Activated naive CD4-positive, alpha-beta T cell treated with anti-CD3 and anti-CD28 coated beads, Interleukin-2, amount 50 U/mL, for 24 hours (primary cell): ENCODE results near the gene GDPD5.

Experiments used
- H3K27ac Mint-ChIP-seq: one replicate; pipeline ENCODE4 v1.8.0; 2021; ENCODE audit warnings: mild to moderate bottlenecking, mixed read lengths
- H3K27me3 Mint-ChIP-seq: one replicate; pipeline ENCODE4 v1.8.0; 2021; ENCODE audit warnings: mixed read lengths
- H3K36me3 Mint-ChIP-seq: one replicate; pipeline ENCODE4 v1.8.0; 2021; ENCODE audit warnings: mixed read lengths
- H3K4me1 Mint-ChIP-seq: one replicate; pipeline ENCODE4 v1.8.0; 2021; ENCODE audit warnings: mixed read lengths
- H3K4me3 Mint-ChIP-seq: one replicate; pipeline ENCODE4 v1.8.0; 2021; ENCODE audit warnings: mild to moderate bottlenecking, mixed read lengths
- H3K9me3 Mint-ChIP-seq: one replicate; pipeline ENCODE4 v1.8.0; 2021; ENCODE audit warnings: mixed read lengths

Gene GDPD5

GRCh38 chr11:75431533-75432525 lies 93.9 kb downstream of the GDPD5 start:
- Mint-ChIP-seq H3K27me3 (peaks cover 33% of the 10 kb centered on the region), H3K4me1 (peaks cover 21% of the 10 kb centered on the region), H3K36me3 (peaks cover 5% of the 10 kb centered on the region), H3K4me3 (peak overlapping the region; percentile 33), H3K9me3 (no peaks in the 10 kb centered on the region), H3K27ac (no peak overlapping the region)

DNA sequence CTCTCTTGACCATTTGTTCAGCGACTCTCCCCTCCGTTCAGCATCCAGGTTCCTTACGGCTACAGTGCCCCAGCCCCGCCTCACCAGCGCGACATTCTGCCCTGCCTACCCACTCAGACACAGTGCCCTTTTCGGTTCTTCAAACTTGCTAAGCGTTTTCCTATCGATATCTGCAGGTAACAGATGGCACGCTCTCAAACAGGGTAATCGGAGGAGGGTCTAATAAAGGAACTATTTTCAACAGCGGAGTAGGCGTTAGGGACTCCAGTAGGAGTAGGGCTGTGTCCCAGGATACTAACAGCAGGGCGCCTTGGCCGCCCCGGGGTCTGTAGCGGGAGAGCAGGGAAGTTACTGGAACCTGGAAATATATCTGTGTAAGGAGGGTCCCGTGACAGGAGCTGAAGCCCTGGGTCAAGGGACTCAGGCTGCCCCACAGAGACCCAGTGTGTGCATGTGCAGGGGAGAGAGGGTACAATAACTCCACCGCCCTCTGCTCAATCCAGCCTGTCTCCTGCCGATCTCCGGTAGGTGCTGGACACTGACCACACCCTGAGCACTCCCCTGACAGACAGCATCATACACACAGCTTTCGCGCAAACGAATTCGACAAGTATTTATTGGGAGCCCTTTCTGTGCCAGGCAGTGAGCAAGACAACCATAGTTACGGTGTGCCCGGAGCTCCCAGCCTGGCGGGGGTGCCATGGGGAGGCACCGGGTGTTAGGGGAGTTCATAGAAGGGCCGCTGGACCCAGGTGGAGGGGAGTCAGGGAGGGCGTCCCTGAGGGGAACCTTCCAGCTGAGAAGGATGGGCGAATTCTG lies 94.8 kb downstream of the GDPD5 start:
- peak overlapping the region; percentile 93 for H3K4me3 Mint-ChIP-seq
- H3K4me1 Mint-ChIP-seq = peaks cover 21% of the 10 kb centered on the region
- peaks cover 33% of the 10 kb centered on the region for H3K27me3 Mint-ChIP-seq
- H3K36me3 Mint-ChIP-seq = peaks cover 5% of the 10 kb centered on the region
- H3K27ac Mint-ChIP-seq = peak overlapping the region; percentile 92
- H3K9me3 Mint-ChIP-seq = no peaks in the 10 kb centered on the region

- Mint-ChIP-seq H3K27ac (peak overlapping the region; percentile 92), H3K9me3 (no peaks in the 10 kb centered on the region), H3K27me3 (peaks cover 33% of the 10 kb centered on the region), H3K4me3 (peak overlapping the region; percentile 93), H3K4me1 (peaks cover 21% of the 10 kb centered on the region), H3K36me3 (peaks cover 5% of the 10 kb centered on the region)
Observed at GRCh38 chr11:75429902-75430713, 95.6 kb downstream of the GDPD5 start.

DNA sequence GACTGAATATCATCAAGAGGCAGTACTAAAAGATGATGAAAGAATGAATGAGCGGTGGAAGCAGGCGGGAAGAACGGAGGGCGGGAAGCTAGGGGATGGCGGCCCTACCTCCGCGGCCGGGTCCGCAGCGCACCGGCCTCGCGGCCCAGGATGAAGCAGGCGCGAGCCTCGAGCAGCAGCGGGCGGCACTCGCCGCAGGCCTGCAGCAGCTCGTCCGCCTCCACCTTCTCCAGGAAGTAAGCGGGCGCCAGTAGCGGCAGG lies 96.2 kb downstream of the GDPD5 start:
- peak overlapping the region; percentile 83 for H3K4me3 Mint-ChIP-seq
- H3K36me3 Mint-ChIP-seq = peaks cover 5% of the 10 kb centered on the region
- peaks cover 33% of the 10 kb centered on the region for H3K27me3 Mint-ChIP-seq
- peaks cover 21% of the 10 kb centered on the region for H3K4me1 Mint-ChIP-seq
- no peaks in the 10 kb centered on the region for H3K9me3 Mint-ChIP-seq
- H3K27ac Mint-ChIP-seq = peak overlapping the region; percentile 77

GRCh38 chr11:75428989-75429640 lies 96.6 kb downstream of the GDPD5 start:
- H3K9me3 Mint-ChIP-seq = no peaks in the 10 kb centered on the region
- H3K27me3 Mint-ChIP-seq = peaks cover 32% of the 10 kb centered on the region
- H3K27ac Mint-ChIP-seq = peak overlapping the region; percentile 77
- peaks cover 5% of the 10 kb centered on the region for H3K36me3 Mint-ChIP-seq
- H3K4me1 Mint-ChIP-seq = peaks cover 21% of the 10 kb centered on the region
- peak overlapping the region; percentile 83 for H3K4me3 Mint-ChIP-seq

DNA sequence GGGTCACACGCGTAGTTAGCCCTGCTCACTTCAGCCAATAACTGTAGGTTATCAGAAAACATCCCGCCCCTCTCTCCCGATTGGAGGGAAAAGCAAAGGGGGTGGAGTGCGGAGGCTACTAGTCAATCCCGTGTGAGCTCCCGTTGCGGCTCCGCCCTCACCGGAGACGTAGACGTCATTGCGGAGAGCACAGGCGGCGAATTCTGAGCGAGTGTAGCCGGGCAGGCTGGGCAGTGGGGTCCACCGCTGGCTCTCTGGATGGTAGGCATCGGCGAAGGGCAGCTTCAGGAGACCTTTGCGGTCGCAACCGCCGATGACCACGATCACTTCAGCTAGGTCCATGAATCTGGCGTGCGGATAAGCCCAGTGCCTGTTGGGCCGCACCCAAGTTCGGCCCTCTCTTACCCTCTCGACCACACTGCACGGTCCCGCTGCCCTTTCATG lies 97.4 kb downstream of the GDPD5 start:
- Mint-ChIP-seq H3K4me3 (peak overlapping the region; percentile 83), H3K27me3 (peaks cover 28% of the 10 kb centered on the region), H3K36me3 (peaks cover 5% of the 10 kb centered on the region), H3K27ac (no peak overlapping the region), H3K4me1 (peaks cover 21% of the 10 kb centered on the region), H3K9me3 (no peaks in the 10 kb centered on the region)

- H3K27ac Mint-ChIP-seq = no peak overlapping the region
- peaks cover 20% of the 10 kb centered on the region for H3K27me3 Mint-ChIP-seq
- no peaks in the 10 kb centered on the region for H3K9me3 Mint-ChIP-seq
- no peak overlapping the region for H3K4me3 Mint-ChIP-seq
- H3K4me1 Mint-ChIP-seq = peaks cover 21% of the 10 kb centered on the region
- peaks cover 5% of the 10 kb centered on the region for H3K36me3 Mint-ChIP-seq
Observed at GRCh38 chr11:75427181-75427580, 98.6 kb downstream of the GDPD5 start.

- Mint-ChIP-seq H3K27me3 (peaks cover 17% of the 10 kb centered on the region), H3K27ac (no peak overlapping the region), H3K9me3 (no peaks in the 10 kb centered on the region), H3K4me3 (no peak overlapping the region), H3K4me1 (peaks cover 21% of the 10 kb centered on the region), H3K36me3 (peaks cover 5% of the 10 kb centered on the region)
Observed at GRCh38 chr11:75426720-75427086, 99.0 kb downstream of the GDPD5 start.

DNA sequence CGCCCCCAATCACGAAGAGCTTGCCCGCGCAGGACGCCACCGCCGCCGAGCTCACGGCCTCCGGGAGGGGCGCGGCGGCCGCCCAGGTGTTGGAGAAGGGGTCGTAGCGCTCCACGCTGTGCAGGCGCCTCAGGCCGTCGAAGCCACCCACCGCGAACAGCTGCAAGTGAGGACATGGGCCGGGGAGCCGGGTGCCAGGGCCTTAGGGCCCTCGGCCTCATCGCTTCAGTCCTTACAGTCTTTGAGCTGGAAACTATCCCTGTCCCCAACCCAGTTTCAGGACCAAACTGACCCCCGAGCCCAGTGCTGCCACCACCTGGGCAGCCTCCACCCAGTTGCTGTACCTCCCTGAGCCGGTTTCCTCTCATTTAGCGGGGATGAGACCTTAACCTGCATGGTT lies 100.3 kb downstream of the GDPD5 start:
- peaks cover 11% of the 10 kb centered on the region for H3K4me1 Mint-ChIP-seq
- H3K27me3 Mint-ChIP-seq = peaks cover 7% of the 10 kb centered on the region

DNA sequence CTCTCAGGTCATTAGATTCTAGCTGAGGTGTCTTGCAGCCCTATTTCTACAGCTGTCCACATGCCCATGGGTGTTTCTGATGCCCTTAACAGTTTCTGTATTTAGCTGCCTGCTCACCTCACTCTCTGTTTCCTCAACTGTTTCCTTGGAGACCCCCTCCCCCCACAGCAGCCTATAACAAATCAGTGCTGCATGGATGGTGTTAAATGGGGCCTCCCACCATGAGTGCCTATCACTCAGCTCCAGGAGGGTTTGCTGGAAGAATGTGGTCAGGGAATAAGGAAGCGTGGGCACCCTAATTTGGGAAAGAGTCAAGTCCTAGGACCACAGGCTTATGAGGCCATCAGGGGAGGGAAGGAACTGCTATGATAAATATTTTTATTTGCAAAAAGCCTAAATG lies 101.3 kb downstream of the GDPD5 start:
- peaks cover 6% of the 10 kb centered on the region for H3K27me3 Mint-ChIP-seq
- peaks cover 9% of the 10 kb centered on the region for H3K4me1 Mint-ChIP-seq
- no peak overlapping the region for H3K4me3 Mint-ChIP-seq
- no peak overlapping the region for H3K27ac Mint-ChIP-seq
- H3K9me3 Mint-ChIP-seq = no peaks in the 10 kb centered on the region
- peaks cover 2% of the 10 kb centered on the region for H3K36me3 Mint-ChIP-seq

More for the DNA sequence above, 100.3 kb downstream of the GDPD5 start:
- Mint-ChIP-seq H3K4me3 (no peak overlapping the region), H3K36me3 (peaks cover 3% of the 10 kb centered on the region), H3K9me3 (no peaks in the 10 kb centered on the region), H3K27ac (no peak overlapping the region)

GRCh38 chr11:75423721-75424120 lies 102.0 kb downstream of the GDPD5 start:
- H3K4me1 Mint-ChIP-seq = peaks cover 2% of the 10 kb centered on the region
- H3K4me3 Mint-ChIP-seq = no peak overlapping the region
- no peaks in the 10 kb centered on the region for H3K9me3 Mint-ChIP-seq
- peaks cover 1% of the 10 kb centered on the region for H3K27me3 Mint-ChIP-seq
- H3K27ac Mint-ChIP-seq = no peak overlapping the region
- H3K36me3 Mint-ChIP-seq = no peaks in the 10 kb centered on the region

- H3K27ac Mint-ChIP-seq = peak overlapping the region; percentile 12
- H3K4me1 Mint-ChIP-seq = no peaks in the 10 kb centered on the region
- H3K4me3 Mint-ChIP-seq = no peak overlapping the region
- H3K9me3 Mint-ChIP-seq = no peaks in the 10 kb centered on the region
- H3K27me3 Mint-ChIP-seq = no peaks in the 10 kb centered on the region
- H3K36me3 Mint-ChIP-seq = no peaks in the 10 kb centered on the region
Observed at GRCh38 chr11:75422248-75423231, 103.2 kb downstream of the GDPD5 start.

- Mint-ChIP-seq H3K27ac (no peak overlapping the region), H3K4me3 (no peak overlapping the region)
Observed at GRCh38 chr11:75421902-75422247, 103.9 kb downstream of the GDPD5 start.

GRCh38 chr11:75421035-75421602 lies 104.6 kb downstream of the GDPD5 start:
- H3K27ac Mint-ChIP-seq = no peak overlapping the region
- no peaks in the 10 kb centered on the region for H3K9me3 Mint-ChIP-seq
- H3K36me3 Mint-ChIP-seq = peaks cover 1% of the 10 kb centered on the region
- no peaks in the 10 kb centered on the region for H3K4me1 Mint-ChIP-seq
- H3K4me3 Mint-ChIP-seq = no peak overlapping the region
- no peaks in the 10 kb centered on the region for H3K27me3 Mint-ChIP-seq

More at GRCh38 chr11:75421902-75422247, 103.9 kb downstream of the GDPD5 start:
- no peaks in the 10 kb centered on the region for H3K36me3 Mint-ChIP-seq
- H3K9me3 Mint-ChIP-seq = no peaks in the 10 kb centered on the region
- H3K27me3 Mint-ChIP-seq = no peaks in the 10 kb centered on the region
- H3K4me1 Mint-ChIP-seq = no peaks in the 10 kb centered on the region
